ENCODE results near the gene PI4KA.
"Not testable (repeated sequence)": the region's sequence is repeated elsewhere in the genome, so short reads cannot be mapped to it uniquely, and the experiment has no call there.

GRCh38 chr22:20703414-20703806 lies 155.2 kb downstream of the PI4KA start:
- not testable (repeated sequence) for TF ChIP-seq POLR2A, CTCF (IDR thresholded peaks at IDR 0.05)

All from body of pancreas (tissue), 4 donors.